Caco-2 (cell line): Measurements from ENCODE around the gene ARHGEF7. TPM values are rescaled to one million over a fixed set of nuclear protein-coding genes. Genes with fewer than 3 reads are reported as not detected.

Experiments
- BruUV-seq: library from RNA; stranded (reverse); fragments of 400-500 nt; replicated peaks from 2 replicates; lab custom pipeline; 2021; lab: Mats Ljungman, UMichigan
- CTCF ChIA-PET: fragments of 300-600 bp; sonication (Branson Sonifier 250); formaldehyde crosslinking; loops from one replicate; lab custom pipeline; 2022; ENCODE audit warnings: antibody characterized with exemption; lab: Charles Lee
- POLR2A ChIA-PET: fragments of 300-600 bp; sonication (Branson Sonifier 250); formaldehyde crosslinking; loops from one replicate; lab custom pipeline; 2022; ENCODE audit warnings: antibody characterized with exemption; lab: Charles Lee
- DNase-seq, 2 experiments: peaks; one replicate each; pipeline versions ENCODE4 v3.0.0 to v3.0.0-alpha.2; 2020 to 2022
- H3K27me3 ChIP-seq: replicated peaks from 2 replicates; pipeline ENCODE4 v1.6.0; 2011; ENCODE audit warnings: low read length; ENCODE audit not compliant: control insufficient read depth, insufficient read depth
- H3K36me3 ChIP-seq: 2 replicates; pipeline ENCODE4 v1.5.1; 2011; ENCODE audit warnings: low read length; ENCODE audit not compliant: control insufficient read depth, insufficient read depth
- H3K4me1 ChIP-seq: fragments of 250-450 bp; sonication (Bioruptor Pico); 2 replicates; pipeline ENCODE4 v1.5.1; 2020; ENCODE audit warnings: mild to moderate bottlenecking
- H3K4me3 ChIP-seq: 2 replicates; pipeline ENCODE4 v1.5.1; 2011; ENCODE audit warnings: low read depth, mild to moderate bottlenecking, control low read depth, low read length
- H3K9me3 ChIP-seq: fragments of 250-450 bp; sonication (Bioruptor Pico); 2 replicates; pipeline ENCODE4 v1.5.1; 2020; ENCODE audit warnings: mild to moderate bottlenecking, moderate library complexity
- H3K27ac Mint-ChIP-seq: one replicate; pipeline ENCODE4 v1.8.0; 2022; ENCODE audit warnings: mixed read lengths; ENCODE audit not compliant: unreplicated experiment
- H3K27me3 Mint-ChIP-seq: one replicate; pipeline ENCODE4 v1.8.0; 2022; ENCODE audit warnings: mixed read lengths; ENCODE audit not compliant: insufficient read depth, unreplicated experiment
- H3K36me3 Mint-ChIP-seq: one replicate; pipeline ENCODE4 v1.8.0; 2022; ENCODE audit warnings: mild to moderate bottlenecking, mixed read lengths; ENCODE audit not compliant: insufficient read depth, unreplicated experiment
- H3K4me1 Mint-ChIP-seq: one replicate; pipeline ENCODE4 v1.8.0; 2022; ENCODE audit warnings: low read depth, mixed read lengths; ENCODE audit not compliant: unreplicated experiment
- H3K4me3 Mint-ChIP-seq: one replicate; pipeline ENCODE4 v1.8.0; 2022; ENCODE audit warnings: mild to moderate bottlenecking, moderate library complexity, mixed read lengths; ENCODE audit not compliant: unreplicated experiment
- H3K9me3 Mint-ChIP-seq: one replicate; pipeline ENCODE4 v1.8.0; 2022; ENCODE audit warnings: mixed read lengths; ENCODE audit not compliant: unreplicated experiment
- CTCF ChIP-seq, 2 experiments: fragments of 200-600 bp in 1 of 2; IDR thresholded peaks; 1 replicate in 1 of 2; 2 replicates in 1 of 2; pipeline versions ENCODE4 v1.5.1 to v1.8.0; 2011 to 2022; ENCODE audit warnings: antibody characterized with exemption in 1 of 2, control low read depth in 1 of 2, inconsistent platforms in 1 of 2, low read depth in 1 of 2, low read length in 1 of 2, mild to moderate bottlenecking in 1 of 2, moderate library complexity in 1 of 2; ENCODE audit not compliant: insufficient read depth in 1 of 2, severe bottlenecking in 1 of 2, unreplicated experiment in 1 of 2
- intact Hi-C: fragments of 100-400 bp; cut with micrococcal nuclease; formaldehyde crosslinking; loops from one replicate; pipeline ENCODE4 v1.10.0; 2022; ENCODE audit not compliant: unreplicated experiment
- total RNA-seq: library from RNA; stranded (reverse); gene quantifications from 2 replicates; pipeline ENCODE4 v1.2.3, GENCODE V29; 2022

ARHGEF7 gene
- total RNA-seq, 1 experiment from 2014 or later: 60.5 TPM

- BruUV-seq: no TSS peak
Measured at GRCh38 chr13:111280681-111281585, 165.8 kb downstream of the ARHGEF7 start.

DNA sequence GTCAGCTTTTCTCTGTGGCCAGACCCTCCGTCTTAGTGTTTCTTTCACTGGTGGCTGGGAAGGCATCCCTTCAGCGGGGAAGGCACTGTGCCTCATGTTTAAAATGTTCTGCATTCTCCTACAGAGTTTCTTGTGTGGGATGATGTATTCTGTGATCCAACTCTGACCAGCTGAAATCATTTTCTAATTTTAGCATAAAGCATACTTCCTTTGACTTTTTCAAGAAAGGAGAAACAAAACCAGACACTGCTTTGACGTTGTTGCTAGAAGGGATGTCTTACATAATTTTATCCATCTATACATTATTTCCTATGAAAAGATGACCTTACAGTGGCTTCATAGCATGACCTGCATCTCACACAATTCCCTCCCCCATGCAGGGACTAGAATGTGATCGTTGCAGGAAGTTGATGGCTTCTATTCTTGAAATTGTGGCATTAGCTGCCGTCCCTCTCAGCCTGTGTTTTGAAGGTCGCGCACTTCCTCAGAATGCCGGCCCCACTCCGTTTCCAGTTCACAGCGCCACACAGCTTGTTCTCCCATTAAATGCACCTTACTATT lies 166.7 kb downstream of the ARHGEF7 start:
- peaks cover 67% of the 10 kb centered on the region for H3K36me3 Mint-ChIP-seq
- no peak overlapping the region for H3K4me3 Mint-ChIP-seq
- CTCF ChIA-PET: no interaction called here
- Histone ChIP-seq H3K4me1 (no peaks in the 10 kb centered on the region), H3K9me3 (no peaks in the 10 kb centered on the region), H3K27me3 (no peaks in the 10 kb centered on the region), H3K36me3 (peaks cover 2% of the 10 kb centered on the region; the same call in 1 of the 2 replicates), H3K4me3 (no peak overlapping the region)
- no peak for DNase-seq
- H3K27me3 Mint-ChIP-seq: no peaks in the 10 kb centered on the region
- no peak overlapping the region for H3K27ac Mint-ChIP-seq
- BruUV-seq: no TSS peak
- no peaks in the 10 kb centered on the region for H3K9me3 Mint-ChIP-seq
- intact Hi-C loops: no loop called here
- no peaks in the 10 kb centered on the region for H3K4me1 Mint-ChIP-seq
- TF ChIP-seq CTCF (IDR thresholded peaks at IDR 0.05; ENCODE audit: insufficient read depth in 1 of 2, low read depth in 1 of 2, low read length in 1 of 2, severe bottlenecking in 1 of 2, unreplicated experiment in 1 of 2): no peak
- POLR2A ChIA-PET: no interaction called here

More at GRCh38 chr13:111280681-111281585, 165.8 kb downstream of the ARHGEF7 start:
- no peaks in the 10 kb centered on the region for H3K4me1 ChIP-seq
- Mint-ChIP-seq H3K4me3 (no peak overlapping the region), H3K36me3 (peaks cover 64% of the 10 kb centered on the region), H3K27me3 (no peaks in the 10 kb centered on the region), H3K27ac (no peak overlapping the region), H3K9me3 (no peaks in the 10 kb centered on the region), H3K4me1 (no peaks in the 10 kb centered on the region)
- POLR2A ChIA-PET: no interaction called here
- intact Hi-C loops: no loop called here
- no peak for DNase-seq
- no peaks in the 10 kb centered on the region for H3K9me3 ChIP-seq
- no peaks in the 10 kb centered on the region for H3K27me3 ChIP-seq
- TF ChIP-seq CTCF (IDR thresholded peaks at IDR 0.05; ENCODE audit: insufficient read depth in 1 of 2, low read depth in 1 of 2, low read length in 1 of 2, severe bottlenecking in 1 of 2, unreplicated experiment in 1 of 2): no peak
- no peak overlapping the region for H3K4me3 ChIP-seq
- CTCF ChIA-PET: no interaction called here
- H3K36me3 ChIP-seq: peaks cover 3% of the 10 kb centered on the region

- Mint-ChIP-seq H3K4me1 (no peaks in the 10 kb centered on the region), H3K27me3 (no peaks in the 10 kb centered on the region), H3K9me3 (no peaks in the 10 kb centered on the region), H3K4me3 (no peak overlapping the region), H3K36me3 (peaks cover 73% of the 10 kb centered on the region), H3K27ac (no peak overlapping the region)
- ChIA-PET CTCF (no interaction called here), POLR2A (no interaction called here)
- intact Hi-C loops: no loop called here
- no peaks in the 10 kb centered on the region for H3K9me3 ChIP-seq
- H3K36me3 ChIP-seq: peaks cover 2% of the 10 kb centered on the region; the same call in 1 of the 2 replicates
- no peak for TF ChIP-seq CTCF (IDR thresholded peaks at IDR 0.05; ENCODE audit: insufficient read depth in 1 of 2, low read depth in 1 of 2, low read length in 1 of 2, severe bottlenecking in 1 of 2, unreplicated experiment in 1 of 2)
- no peak for DNase-seq
- no peaks in the 10 kb centered on the region for H3K27me3 ChIP-seq
- no peak overlapping the region for H3K4me3 ChIP-seq
- no peaks in the 10 kb centered on the region for H3K4me1 ChIP-seq
- no TSS peak for BruUV-seq
Measured at GRCh38 chr13:111282425-111282824, 167.3 kb downstream of the ARHGEF7 start.
